ENCODE measurements around the gene CNTF.
A peak's percentile ranks its signal among the peaks of the same experiment; 100 is the strongest.

CNTF gene

GRCh38 chr11:58606930-58607714 lies 15.3 kb upstream of the CNTF start:
- no peak for DNase-seq

- no peak for DNase-seq
Observed at GRCh38 chr11:58608331-58608730, 14.1 kb upstream of the CNTF start.

GRCh38 chr11:58609723-58610122 lies 12.7 kb upstream of the CNTF start:
- no peak for DNase-seq

GRCh38 chr11:58613228-58613627 lies 9.2 kb upstream of the CNTF start:
- no peak for DNase-seq

- DNase-seq, result no peak
Observed at GRCh38 chr11:58615559-58615958, 6.9 kb upstream of the CNTF start.

- DNase-seq, result no peak
Observed at GRCh38 chr11:58616594-58616993, 5.9 kb upstream of the CNTF start.

GRCh38 chr11:58617976-58618557 lies 4.4 kb upstream of the CNTF start:
- DNase-seq, result peak in 1 of 5 experiments; percentile 11

GRCh38 chr11:58621586-58622262 lies 741 bp upstream of the CNTF start:
- DNase-seq, result peak in 1 of 5 experiments; percentile 18

- DNase-seq, result no peak
Observed at GRCh38 chr11:58625086-58625485, 2.6 kb downstream of the CNTF start.

- no peak for DNase-seq
Observed at GRCh38 chr11:58625826-58626460, 3.5 kb downstream of the CNTF start.

GRCh38 chr11:58626934-58627483 lies 4.5 kb downstream of the CNTF start:
- DNase-seq, result no peak

GRCh38 chr11:58628446-58628845 lies 6.0 kb downstream of the CNTF start:
- DNase-seq, result no peak

GRCh38 chr11:58629857-58630256 lies 7.4 kb downstream of the CNTF start:
- DNase-seq, result peak in 1 of 5 experiments; percentile 49

GRCh38 chr11:58631378-58631777 lies 8.9 kb downstream of the CNTF start:
- no peak for DNase-seq

GRCh38 chr11:58632510-58632909 lies 10.0 kb downstream of the CNTF start:
- no peak for DNase-seq

- DNase-seq, result no peak
Observed at GRCh38 chr11:58636587-58636986, 14.1 kb downstream of the CNTF start.

- DNase-seq, result no peak
Observed at GRCh38 chr11:58637371-58637770, 14.9 kb downstream of the CNTF start.

GRCh38 chr11:58639103-58639502 lies 16.6 kb downstream of the CNTF start:
- DNase-seq, result no peak

GRCh38 chr11:58639669-58640068 lies 17.2 kb downstream of the CNTF start:
- DNase-seq, result no peak

GRCh38 chr11:58640386-58641023 lies 18.0 kb downstream of the CNTF start:
- peak in 1 of 5 experiments; percentile 28 for DNase-seq

- no peak for DNase-seq
Observed at GRCh38 chr11:58641341-58641740, 18.9 kb downstream of the CNTF start.

GRCh38 chr11:58641803-58642581 lies 19.5 kb downstream of the CNTF start:
- no peak for DNase-seq

All from T-helper 2 cell (primary cell).